ENCODE measurements around the gene CAMSAP3.

- no peak for TF ChIP-seq CTCF (IDR thresholded peaks at IDR 0.05)
- TF ChIP-seq SMC3 (IDR thresholded peaks at IDR 0.05; ENCODE audit: low read depth, low read length) = no peak
- TF ChIP-seq, protein P1, sequence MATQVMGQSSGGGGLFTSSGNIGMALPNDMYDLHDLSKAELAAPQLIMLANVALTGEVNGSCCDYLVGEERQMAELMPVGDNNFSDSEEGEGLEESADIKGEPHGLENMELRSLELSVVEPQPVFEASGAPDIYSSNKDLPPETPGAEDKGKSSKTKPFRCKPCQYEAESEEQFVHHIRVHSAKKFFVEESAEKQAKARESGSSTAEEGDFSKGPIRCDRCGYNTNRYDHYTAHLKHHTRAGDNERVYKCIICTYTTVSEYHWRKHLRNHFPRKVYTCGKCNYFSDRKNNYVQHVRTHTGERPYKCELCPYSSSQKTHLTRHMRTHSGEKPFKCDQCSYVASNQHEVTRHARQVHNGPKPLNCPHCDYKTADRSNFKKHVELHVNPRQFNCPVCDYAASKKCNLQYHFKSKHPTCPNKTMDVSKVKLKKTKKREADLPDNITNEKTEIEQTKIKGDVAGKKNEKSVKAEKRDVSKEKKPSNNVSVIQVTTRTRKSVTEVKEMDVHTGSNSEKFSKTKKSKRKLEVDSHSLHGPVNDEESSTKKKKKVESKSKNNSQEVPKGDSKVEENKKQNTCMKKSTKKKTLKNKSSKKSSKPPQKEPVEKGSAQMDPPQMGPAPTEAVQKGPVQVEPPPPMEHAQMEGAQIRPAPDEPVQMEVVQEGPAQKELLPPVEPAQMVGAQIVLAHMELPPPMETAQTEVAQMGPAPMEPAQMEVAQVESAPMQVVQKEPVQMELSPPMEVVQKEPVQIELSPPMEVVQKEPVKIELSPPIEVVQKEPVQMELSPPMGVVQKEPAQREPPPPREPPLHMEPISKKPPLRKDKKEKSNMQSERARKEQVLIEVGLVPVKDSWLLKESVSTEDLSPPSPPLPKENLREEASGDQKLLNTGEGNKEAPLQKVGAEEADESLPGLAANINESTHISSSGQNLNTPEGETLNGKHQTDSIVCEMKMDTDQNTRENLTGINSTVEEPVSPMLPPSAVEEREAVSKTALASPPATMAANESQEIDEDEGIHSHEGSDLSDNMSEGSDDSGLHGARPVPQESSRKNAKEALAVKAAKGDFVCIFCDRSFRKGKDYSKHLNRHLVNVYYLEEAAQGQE (IDR thresholded peaks at IDR 0.05; ENCODE audit: low read depth, low read length) = peak; percentile 88
- TF ChIP-seq TAF1 (IDR thresholded peaks at IDR 0.05; ENCODE audit: borderline replicate concordance, low read depth, low read length) = no peak
- no peak for TF ChIP-seq TCF12 (IDR thresholded peaks at IDR 0.05)
- TF ChIP-seq USF1 (IDR thresholded peaks at IDR 0.05; ENCODE audit: borderline replicate concordance, low read depth) = no peak
- TF ChIP-seq JUND (IDR thresholded peaks at IDR 0.05) = no peak
- TF ChIP-seq EP300 (IDR thresholded peaks at IDR 0.05; ENCODE audit: borderline replicate concordance in 1 of 2, low read depth in 1 of 2, low read length in 1 of 2) = no peak
- TF ChIP-seq TEAD4 (IDR thresholded peaks at IDR 0.05; ENCODE audit: borderline replicate concordance, insufficient read depth) = no peak
- no peak for TF ChIP-seq SIN3A (IDR thresholded peaks at IDR 0.05; ENCODE audit: borderline replicate concordance, low read depth, low read length)
- no peak for TF ChIP-seq RFX5 (IDR thresholded peaks at IDR 0.05; ENCODE audit: low read length)
- no peak for TF ChIP-seq MEF2A (IDR thresholded peaks at IDR 0.05; ENCODE audit: borderline replicate concordance, low read depth)
- no peak for TF ChIP-seq RAD21 (IDR thresholded peaks at IDR 0.05; ENCODE audit: low read length)
- no peak for TF ChIP-seq FOXJ3 (CRISPR knock-in tag; IDR thresholded peaks at IDR 0.05)
Observed at GRCh38 chr19:7611541-7612279, 16.0 kb downstream of the CAMSAP3 start.

Data from SK-N-SH (cell line).